A549 (cell line): Measurements from ENCODE around the gene PLD1. TPM values are rescaled to one million over a fixed set of nuclear protein-coding genes. Genes with fewer than 3 reads are reported as not detected.
"Not testable (repeated sequence)": the region's sequence is repeated elsewhere in the genome, so short reads cannot be mapped to it uniquely, and the experiment has no call there.

Experiments used
- ATAC-seq, 2 experiments: fragments of 200-7000 bp in 1 of 2; fragments of >200 bp in 1 of 2; cut with Nextera tagmentation in 1 of 2; cut with Tn5 transposase in 1 of 2; 3 replicates each; pipeline versions ENCODE4 v1.8.0 to v1.9.1; 2018 to 2020; ENCODE audit warnings: mild to moderate bottlenecking in 1 of 2, moderate library complexity in 1 of 2
- CTCF ChIA-PET: fragments of 300-600 bp; sonication (Branson Sonifier 250); formaldehyde crosslinking; extraction: SDS; loops from one replicate; lab custom pipeline; 2021; ENCODE audit warnings: antibody characterized with exemption, inconsistent platforms; lab: Yijun Ruan, JAX
- POLR2A ChIA-PET: fragments of 350-600 bp; formaldehyde crosslinking; extraction: SDS; loops from one replicate; lab custom pipeline; 2021; ENCODE audit warnings: antibody characterized with exemption, inconsistent platforms; lab: Yijun Ruan, JAX
- DNase-seq, 2 experiments: peaks; one replicate each; pipeline versions ENCODE4 v3.0.0 to v3.0.0-alpha.2; 2011 to 2016; ENCODE audit warnings: low read depth in 1 of 2, low spot score in 1 of 2
- FAIRE-seq: peaks from 2 replicates; lab custom pipeline; 2011; peaks lifted over from hg19 to GRCh38; lab: Jason Lieb, UNC
- H3K27ac ChIP-seq, 2 experiments: fragments of >200 bp; sonication (Bioruptor Twin); formaldehyde crosslinking; 3 replicates each; pipeline ENCODE4 v1.5.1; 2016 to 2017
- H3K4me1 ChIP-seq: fragments of >200 bp; sonication (Bioruptor Twin); formaldehyde crosslinking; 3 replicates; pipeline ENCODE4 v1.6.1; 2016
- H3K4me2 ChIP-seq: fragments of >200 bp; sonication (Bioruptor Twin); formaldehyde crosslinking; 3 replicates; pipeline ENCODE4 v1.6.1; 2016
- H3K4me3 ChIP-seq: fragments of >200 bp; sonication (Bioruptor Twin); formaldehyde crosslinking; 3 replicates; pipeline ENCODE4 v1.5.1; 2016
- H3K9me3 ChIP-seq: fragments of >200 bp; sonication (Bioruptor Twin); formaldehyde crosslinking; 3 replicates; pipeline ENCODE4 v1.6.1; 2016
- BCL3 ChIP-seq: fragments of >200 bp; sonication (Bioruptor Twin); formaldehyde crosslinking; IDR thresholded peaks from 3 replicates; pipeline ENCODE4 v1.6.1; 2016
- FOSB ChIP-seq: fragments of 250-450 bp; sonication (Bioruptor Pico); IDR thresholded peaks from 2 replicates; pipeline ENCODE4 v1.5.0; 2020; ENCODE audit warnings: mild to moderate bottlenecking, moderate library complexity
- HOXB13 ChIP-seq: fragments of 250-450 bp; sonication (Bioruptor Pico); IDR thresholded peaks from 2 replicates; pipeline ENCODE4 v1.5.0; 2020; ENCODE audit warnings: low read depth, mild to moderate bottlenecking, moderate library complexity
- RAD21 ChIP-seq, 2 experiments: fragments of >200 bp in 1 of 2; sonication (Bioruptor Twin) in 1 of 2; formaldehyde crosslinking in 1 of 2; IDR thresholded peaks in 1 of 2; conservative IDR thresholded peaks in 1 of 2; 2 replicates in 1 of 2; 3 replicates in 1 of 2; pipeline ENCODE4 v1.6.1; 2012 to 2018; ENCODE audit warnings: inconsistent platforms in 1 of 2
- REST ChIP-seq: fragments of 200-600 bp; sonication (generic); IDR thresholded peaks from 2 replicates; pipeline ENCODE4 v1.6.1; 2016; ENCODE audit warnings: antibody characterized with exemption, mild to moderate bottlenecking, moderate library complexity
- TP53 ChIP-seq: fragments of 250-450 bp; sonication (Bioruptor Pico); IDR thresholded peaks from 2 replicates; pipeline ENCODE4 v1.5.0; 2021; ENCODE audit warnings: mild to moderate bottlenecking, moderate library complexity
- ZNF302 ChIP-seq: fragments of 250-450 bp; sonication (Bioruptor Pico); IDR thresholded peaks from 2 replicates; pipeline ENCODE4 v1.9.0; 2021; ENCODE audit warnings: inconsistent platforms, mild to moderate bottlenecking, moderate library complexity
- WGBS: methylation state at CpG from one replicate; pipeline ENCODE4 v1.1.6; 2017; ENCODE audit errors: missing lambda C conversion rate; 5-methylcytosine and 5-hydroxymethylcytosine counted together
- polyA plus RNA-seq, 4 experiments: library from polyadenylated mRNA; depleted of rRNA in 3 of 4; stranded (reverse); fragments of >200 nt; fragmentation: RNase III in 1 of 4; extraction: RNeasy Plus Mini Kit Qiagen cat#74134 plus additional on column Dnase treatment in 1 of 4; gene quantifications; 2 replicates in 3 of 4; 3 replicates in 1 of 4; pipeline ENCODE4 v1.2.3, GENCODE V29; 2011 to 2017
- TF ChIP-seq, protein P1 (sequence below): IDR thresholded peaks from 2 replicates; pipeline ENCODE4 v1.6.1; 2012

PLD1 gene
- polyA plus RNA-seq, 2 of the 4 experiments (the other 2 are of a cell fraction) = 6.6 to 27.2 TPM

- 0 out of 6 replicates have a peak overlapping the region, but pooled peaks of 1 of the 2 experiments have one; percentile 10 for H3K27ac ChIP-seq
- CTCF ChIA-PET = interaction anchor here (0.6 to 2.8 kb wide), 4 partner anchors 26 to 497 kb away, joined by 3 to 11 read pairs (median 3); no protein-coding TSS in a partner anchor
- POLR2A ChIA-PET = no interaction called here
- H3K4me2 ChIP-seq = no peak overlapping the region
- H3K4me3 ChIP-seq = no peak overlapping the region
- H3K4me1 ChIP-seq = no peaks in the 10 kb centered on the region
- TF ChIP-seq RAD21 (conservative IDR thresholded peaks at IDR 0.05 in 1 of 2, IDR thresholded peaks at IDR 0.05 in 1 of 2) = 0 out of 5 replicates have a peak, but pooled peaks of 1 of the 2 experiments have one; percentile 9
- TF ChIP-seq, protein P1, sequence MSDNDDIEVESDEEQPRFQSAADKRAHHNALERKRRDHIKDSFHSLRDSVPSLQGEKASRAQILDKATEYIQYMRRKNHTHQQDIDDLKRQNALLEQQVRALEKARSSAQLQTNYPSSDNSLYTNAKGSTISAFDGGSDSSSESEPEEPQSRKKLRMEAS = no peak
- FAIRE-seq (no peak), DNase-seq (peak in 1 of 2 experiments; percentile 15), ATAC-seq (peak in 1 of 2 experiments; percentile 75; a peak in 4 of 6 replicates)
- 54% methylated on average over 2 of the region's 2 CpGs for WGBS
- H3K9me3 ChIP-seq = no peaks in the 10 kb centered on the region
Measured at GRCh38 chr3:171640520-171641412, 169.5 kb downstream of the PLD1 start.

GRCh38 chr3:171636666-171637065, 173.6 kb downstream of the PLD1 start:
- FAIRE-seq (no peak), DNase-seq (no peak), ATAC-seq (no peak)
- H3K4me2 ChIP-seq = no peak overlapping the region
- H3K4me1 ChIP-seq = no peaks in the 10 kb centered on the region
- POLR2A ChIA-PET = no interaction called here
- CTCF ChIA-PET = no interaction called here
- TF ChIP-seq FOSB (CRISPR knock-in tag) = no peak
- no peak for TF ChIP-seq TP53 (CRISPR knock-in tag)
- TF ChIP-seq BCL3 = no peak
- TF ChIP-seq, protein P1 = no peak
- no peak for TF ChIP-seq HOXB13
- TF ChIP-seq ZNF302 (CRISPR knock-in tag) = no peak
- no peak overlapping the region for H3K27ac ChIP-seq
- WGBS = 88% methylated on average over 1 of the region's 1 CpG
- no peaks in the 10 kb centered on the region for H3K9me3 ChIP-seq
- no peak overlapping the region for H3K4me3 ChIP-seq

DNA sequence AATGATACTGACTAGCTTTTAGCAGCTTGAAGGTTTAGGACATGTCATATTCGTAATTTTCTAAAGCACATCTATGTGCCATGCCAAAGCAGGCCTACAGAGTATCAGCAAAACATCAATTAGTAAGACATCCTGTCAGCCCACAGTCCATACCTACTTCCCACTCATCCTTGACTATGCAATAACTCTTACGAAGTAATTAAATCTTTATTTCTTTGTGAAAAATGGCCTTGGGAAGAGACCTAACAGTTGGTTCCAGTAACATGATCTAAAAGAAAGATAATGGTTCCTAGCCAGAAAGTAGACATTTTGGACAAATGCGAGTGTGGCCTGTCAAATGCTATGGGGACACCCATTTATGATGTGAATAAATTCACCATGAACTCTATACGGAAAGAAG, 177.5 kb downstream of the PLD1 start:
- no peak for FAIRE-seq

DNA sequence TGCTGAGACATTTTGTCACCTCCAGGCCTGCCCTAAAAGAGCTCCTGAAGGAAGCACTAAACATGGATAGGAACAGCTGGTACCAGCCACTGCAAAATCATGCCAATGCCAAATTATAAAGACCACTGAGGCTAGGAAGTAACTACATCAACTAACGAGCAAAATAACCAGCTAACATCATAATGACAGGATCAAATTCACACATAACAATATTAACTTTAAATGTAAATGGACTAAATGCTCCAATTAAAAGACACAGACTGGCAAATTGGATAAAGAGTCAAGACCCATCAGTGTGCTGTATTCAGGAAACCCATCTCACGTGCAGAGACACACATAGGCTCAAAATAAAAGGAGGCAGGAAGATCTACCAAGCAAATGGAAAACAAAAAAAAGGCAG, 183.5 kb downstream of the PLD1 start:
- WGBS = 72% methylated on average over 2 of the region's 2 CpGs
- H3K4me3 ChIP-seq, FAIRE-seq, H3K4me2 ChIP-seq, H3K4me1 ChIP-seq, CTCF ChIA-PET, H3K9me3 ChIP-seq, ATAC-seq, H3K27ac ChIP-seq, DNase-seq, POLR2A ChIA-PET: not testable (repeated sequence)

More for the DNA sequence above, 177.5 kb downstream of the PLD1 start:
- Histone ChIP-seq H3K27ac (no peak overlapping the region), H3K4me3 (no peak overlapping the region), H3K4me1 (no peaks in the 10 kb centered on the region), H3K4me2 (no peak overlapping the region), H3K9me3 (no peaks in the 10 kb centered on the region)
- CTCF ChIA-PET = interaction anchor here (0.7 to 1.4 kb wide), 2 partner anchors 13 to 989 kb away, joined by 3 read pairs; no protein-coding TSS in a partner anchor
- WGBS = 91% methylated on average over 4 of the region's 4 CpGs
- no peak for TF ChIP-seq REST
- ATAC-seq = no peak
- DNase-seq = no peak
- POLR2A ChIA-PET = no interaction called here
